Keratinocyte (primary cell): ENCODE measurements around the gene CNTNAP3. TPM values are rescaled to one million over a fixed set of nuclear protein-coding genes. Genes with fewer than 3 reads are reported as not detected.
"Not testable (repeated sequence)": the region's sequence is repeated elsewhere in the genome, so short reads cannot be mapped to it uniquely, and the experiment has no call there.

Experiments
- DNase-seq: peaks from one replicate; pipeline ENCODE4 v3.0.0-alpha.2; 2011; ENCODE audit warnings: low read depth, missing footprints, low spot score
- FAIRE-seq: peaks from 2 replicates; lab custom pipeline; 2011; peaks lifted over from hg19 to GRCh38; lab: Jason Lieb, UNC
- H2AFZ ChIP-seq: 2 replicates; pipeline ENCODE4 v1.6.0; 2012; ENCODE audit warnings: low read length, control low read depth, inconsistent platforms; ENCODE audit not compliant: control insufficient read depth
- H3K27ac ChIP-seq: 2 replicates; pipeline ENCODE4 v1.5.1; 2011; ENCODE audit warnings: low read length; ENCODE audit not compliant: control insufficient read depth, insufficient read depth
- H3K27me3 ChIP-seq: 3 replicates; pipeline ENCODE4 v1.6.0; 2011; ENCODE audit warnings: low read length; ENCODE audit not compliant: control insufficient read depth, insufficient read depth; ENCODE audit errors: extremely low read depth
- H3K36me3 ChIP-seq, 2 experiments: 2 replicates in 1 of 2; 3 replicates in 1 of 2; pipeline ENCODE4 v1.5.1; 2011; ENCODE audit warnings: low read length in 2 of 2, mild to moderate bottlenecking in 1 of 2; ENCODE audit not compliant: control insufficient read depth in 2 of 2, insufficient read depth in 2 of 2; ENCODE audit errors: extremely low read depth in 1 of 2
- H3K4me1 ChIP-seq: 3 replicates; pipeline ENCODE4 v1.5.1; 2011; ENCODE audit warnings: low read length; ENCODE audit not compliant: control insufficient read depth, insufficient read depth; ENCODE audit errors: extremely low read depth
- H3K4me2 ChIP-seq: 3 replicates; pipeline ENCODE4 v1.6.0; 2011; ENCODE audit warnings: low read depth, low read length; ENCODE audit not compliant: control insufficient read depth, insufficient read depth; ENCODE audit errors: extremely low read depth
- H3K4me3 ChIP-seq, 3 experiments: fragments of 200-600 bp in 1 of 3; sonication (generic) in 1 of 3; 2 replicates in 2 of 3; 3 replicates in 1 of 3; pipeline ENCODE4 v1.5.1; 2011 to 2016; ENCODE audit warnings: low read length in 3 of 3, mild to moderate bottlenecking in 3 of 3, control low read depth in 2 of 3, inconsistent platforms in 1 of 3, low read depth in 1 of 3, mixed read lengths in 1 of 3, mixed run types in 1 of 3, moderate library complexity in 1 of 3; ENCODE audit not compliant: control insufficient read depth in 2 of 3, insufficient read depth in 2 of 3; ENCODE audit errors: extremely low read depth in 1 of 3
- H3K79me2 ChIP-seq: 2 replicates; pipeline ENCODE4 v1.6.0; 2012; ENCODE audit warnings: low read length; ENCODE audit not compliant: control insufficient read depth, insufficient read depth
- H3K9ac ChIP-seq: 3 replicates; pipeline ENCODE4 v1.6.0; 2011; ENCODE audit warnings: low read length; ENCODE audit not compliant: control insufficient read depth, insufficient read depth; ENCODE audit errors: extremely low read depth
- H3K9me1 ChIP-seq: 3 replicates; pipeline ENCODE4 v1.6.0; 2011; ENCODE audit warnings: low read length; ENCODE audit not compliant: control insufficient read depth, insufficient read depth; ENCODE audit errors: extremely low read depth
- H3K9me3 ChIP-seq: 2 replicates; pipeline ENCODE4 v1.5.1; 2012; ENCODE audit warnings: low read depth, low read length; ENCODE audit not compliant: control insufficient read depth
- H4K20me1 ChIP-seq: 3 replicates; pipeline ENCODE4 v1.6.0; 2011; ENCODE audit warnings: low read length; ENCODE audit not compliant: control insufficient read depth, insufficient read depth; ENCODE audit errors: extremely low read depth
- EZH2 ChIP-seq: IDR thresholded peaks from one replicate; pipeline ENCODE4 v1.6.1; 2012; ENCODE audit warnings: inconsistent platforms, mild to moderate bottlenecking, low read length, moderate library complexity
- dilution Hi-C: fragments of 300-500 bp; cut with MboI; formaldehyde crosslinking; loops from one replicate; pipeline ENCODE4 v1.7.0; 2020; ENCODE audit warnings: low sequenced_read_pairs; ENCODE audit not compliant: extremely low pct_ligation_motif_present
- polyA plus RNA-seq, 5 experiments: library from polyadenylated mRNA; depleted of rRNA in 3 of 5; stranded (reverse) in 3 of 5; stranded (forward) in 1 of 5; unstranded in 1 of 5; fragments of >200 nt; gene quantifications; 1 replicate in 1 of 5; 2 replicates in 3 of 5; 3 replicates in 1 of 5; pipeline versions ENCODE4 v1.2.1 to v1.2.3, GENCODE V29; 2011 to 2012; ENCODE audit warnings: missing spikeins in 2 of 5, low read depth in 1 of 5, low replicate concordance in 1 of 5
- TF ChIP-seq, protein P1 (sequence below), 3 experiments: IDR thresholded peaks in 1 of 3; conservative IDR thresholded peaks in 1 of 3; optimal IDR thresholded peaks in 1 of 3; 2 replicates in 2 of 3; 3 replicates in 1 of 3; pipeline versions ENCODE3 to v1.5.1; 2011; ENCODE audit warnings: low read length in 3 of 3, mild to moderate bottlenecking in 3 of 3, moderate library complexity in 2 of 3, control low read depth in 1 of 3, inconsistent platforms in 1 of 3; ENCODE audit not compliant: insufficient read depth in 2 of 3; ENCODE audit errors: extremely low read depth in 1 of 3

Gene CNTNAP3
- polyA plus RNA-seq, 1 donor (not counting 4 experiments of a cell fraction or from before 2014, with no cell fraction given): 6.7 TPM

DNA sequence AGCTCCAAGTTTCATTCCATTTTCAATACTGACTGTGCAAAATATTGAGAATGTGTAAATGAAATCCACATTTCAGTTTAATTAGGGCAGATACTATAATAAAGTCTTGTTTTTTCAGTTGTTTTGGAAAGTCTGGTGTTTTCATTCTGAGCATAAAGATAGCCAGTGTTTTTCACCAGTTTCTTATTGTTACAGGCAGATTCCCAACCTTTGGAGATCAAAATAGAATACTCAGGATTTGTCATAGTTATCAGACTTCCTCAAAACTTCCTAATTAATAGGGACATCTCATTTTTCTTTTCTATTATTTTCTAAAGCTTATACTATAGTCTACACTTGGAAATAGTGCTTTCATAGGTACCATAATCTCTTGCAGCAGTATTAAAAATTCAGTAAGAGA, 176.2 kb downstream of the CNTNAP3 start:
- dilution Hi-C loops, H3K4me1 ChIP-seq, H3K36me3 ChIP-seq, H3K27ac ChIP-seq, H4K20me1 ChIP-seq, H3K4me3 ChIP-seq, H3K9me3 ChIP-seq, H3K4me2 ChIP-seq, FAIRE-seq, H3K9me1 ChIP-seq, H3K27me3 ChIP-seq, H3K9ac ChIP-seq, DNase-seq, H3K79me2 ChIP-seq, H2AFZ ChIP-seq: not testable (repeated sequence)

DNA sequence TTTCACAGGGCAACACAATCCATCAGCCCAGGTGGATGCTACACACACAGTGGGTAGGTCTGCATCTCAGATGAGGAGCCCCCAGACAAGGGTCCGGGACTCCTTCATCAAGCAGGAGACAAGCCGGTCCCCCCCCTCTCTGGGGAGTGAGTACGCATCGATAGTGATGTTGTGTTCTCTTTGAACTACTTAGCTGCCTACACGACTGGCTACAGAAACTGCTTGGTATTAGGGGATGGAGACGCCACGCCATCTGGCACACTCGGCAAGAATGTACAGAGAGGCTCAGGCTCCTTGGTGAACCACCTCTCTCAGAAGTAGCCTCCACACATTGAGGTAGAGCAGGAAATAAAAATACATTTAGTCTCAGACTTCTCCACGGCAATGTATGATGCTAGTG, 179.8 kb downstream of the CNTNAP3 start:
- H3K9me3 ChIP-seq: no peaks in the 10 kb centered on the region
- no peak for DNase-seq
- no peak overlapping the region for H3K9ac ChIP-seq
- dilution Hi-C loops: no loop called here
- H3K9me1 ChIP-seq: no peaks in the 10 kb centered on the region
- H3K79me2 ChIP-seq: no peaks in the 10 kb centered on the region
- H3K27me3 ChIP-seq: no peaks in the 10 kb centered on the region
- H3K36me3 ChIP-seq: no peaks in the 10 kb centered on the region
- no peak overlapping the region for H2AFZ ChIP-seq
- no peaks in the 10 kb centered on the region for H3K4me1 ChIP-seq
- no peaks in the 10 kb centered on the region for H4K20me1 ChIP-seq
- no peak overlapping the region for H3K4me3 ChIP-seq
- TF ChIP-seq, protein P1, sequence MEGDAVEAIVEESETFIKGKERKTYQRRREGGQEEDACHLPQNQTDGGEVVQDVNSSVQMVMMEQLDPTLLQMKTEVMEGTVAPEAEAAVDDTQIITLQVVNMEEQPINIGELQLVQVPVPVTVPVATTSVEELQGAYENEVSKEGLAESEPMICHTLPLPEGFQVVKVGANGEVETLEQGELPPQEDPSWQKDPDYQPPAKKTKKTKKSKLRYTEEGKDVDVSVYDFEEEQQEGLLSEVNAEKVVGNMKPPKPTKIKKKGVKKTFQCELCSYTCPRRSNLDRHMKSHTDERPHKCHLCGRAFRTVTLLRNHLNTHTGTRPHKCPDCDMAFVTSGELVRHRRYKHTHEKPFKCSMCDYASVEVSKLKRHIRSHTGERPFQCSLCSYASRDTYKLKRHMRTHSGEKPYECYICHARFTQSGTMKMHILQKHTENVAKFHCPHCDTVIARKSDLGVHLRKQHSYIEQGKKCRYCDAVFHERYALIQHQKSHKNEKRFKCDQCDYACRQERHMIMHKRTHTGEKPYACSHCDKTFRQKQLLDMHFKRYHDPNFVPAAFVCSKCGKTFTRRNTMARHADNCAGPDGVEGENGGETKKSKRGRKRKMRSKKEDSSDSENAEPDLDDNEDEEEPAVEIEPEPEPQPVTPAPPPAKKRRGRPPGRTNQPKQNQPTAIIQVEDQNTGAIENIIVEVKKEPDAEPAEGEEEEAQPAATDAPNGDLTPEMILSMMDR (optimal IDR thresholded peaks at IDR 0.05 in 1 of 3, IDR thresholded peaks at IDR 0.05 in 1 of 3, conservative IDR thresholded peaks at IDR 0.05 in 1 of 3; ENCODE audit: extremely low read depth in 1 of 3, insufficient read depth in 2 of 3, low read length in 3 of 3): no peak
- no peak for TF ChIP-seq EZH2
- no peak overlapping the region for H3K4me2 ChIP-seq
- no peak overlapping the region for H3K27ac ChIP-seq
- FAIRE-seq: no peak

DNA sequence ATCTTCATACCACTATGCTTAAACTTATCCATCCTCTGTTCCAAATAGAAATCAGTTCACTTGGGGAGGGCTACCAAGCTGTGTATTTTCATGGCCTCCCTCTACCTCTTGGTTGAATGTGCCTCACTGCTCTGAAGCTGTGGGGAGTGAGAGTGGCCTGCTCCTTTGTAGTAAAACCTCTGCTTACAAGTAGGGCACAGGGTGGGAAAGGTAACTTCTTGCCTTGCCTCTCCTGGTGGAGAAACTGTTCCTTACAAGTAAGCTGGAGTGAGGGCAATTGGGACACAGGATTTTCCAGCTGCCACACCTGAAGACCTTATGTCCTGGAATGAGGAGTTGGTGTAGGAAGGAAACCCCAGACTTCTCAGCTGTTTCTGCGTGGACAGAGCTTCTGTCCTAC, 190.8 kb downstream of the CNTNAP3 start:
- H3K4me3 ChIP-seq, H4K20me1 ChIP-seq, H3K79me2 ChIP-seq, H3K9me3 ChIP-seq, H3K9ac ChIP-seq, H3K27ac ChIP-seq, H3K27me3 ChIP-seq, H2AFZ ChIP-seq, FAIRE-seq, H3K36me3 ChIP-seq, DNase-seq, H3K4me1 ChIP-seq, dilution Hi-C loops, H3K9me1 ChIP-seq, H3K4me2 ChIP-seq: not testable (repeated sequence)

DNA sequence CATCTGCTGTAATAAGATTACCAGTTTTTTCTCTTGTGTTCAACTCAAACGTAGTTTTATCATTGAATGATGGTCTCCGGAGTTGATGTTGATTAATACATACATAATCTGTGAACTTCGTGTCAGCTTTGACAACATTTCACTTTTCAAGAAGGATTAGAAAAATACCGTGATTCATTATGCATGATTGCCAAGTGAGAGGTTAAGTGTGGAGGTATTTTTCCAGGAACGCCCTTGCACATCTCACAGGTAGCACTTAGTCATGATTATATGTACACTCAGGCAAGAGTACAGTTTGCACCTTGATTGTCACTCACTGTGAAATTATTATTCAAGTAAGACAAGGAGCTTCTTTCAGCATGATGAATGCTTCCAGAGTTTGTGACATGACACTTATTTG, 202.7 kb downstream of the CNTNAP3 start:
- H3K27me3 ChIP-seq: not testable (repeated sequence)

More for the DNA sequence above, 202.7 kb downstream of the CNTNAP3 start:
- H3K4me2 ChIP-seq, DNase-seq, H3K9me1 ChIP-seq, dilution Hi-C loops, H3K36me3 ChIP-seq, FAIRE-seq, H4K20me1 ChIP-seq, H2AFZ ChIP-seq, H3K4me1 ChIP-seq, H3K9me3 ChIP-seq, H3K27ac ChIP-seq, H3K4me3 ChIP-seq, H3K9ac ChIP-seq, H3K79me2 ChIP-seq: not testable (repeated sequence)
